Effector memory CD8-positive, alpha-beta T cell (primary cell): ENCODE measurements around the gene TAL2.

Source experiments
- ATAC-seq: fragments of 150-1000 bp; cut with Tn5 transposase; replicated peaks from 2 replicates; pipeline ENCODE4 v1.10.0; 2021; ENCODE audit warnings: mild to moderate bottlenecking, moderate library complexity
- DNase-seq, 3 experiments: peaks; one replicate each; pipeline ENCODE4 v3.0.0; 2021
- H3K27ac Mint-ChIP-seq, 2 donors: one replicate each; pipeline ENCODE4 v1.8.0; 2022; ENCODE audit warnings: mild to moderate bottlenecking in 2 of 2, mixed read lengths in 2 of 2, moderate library complexity in 2 of 2
- H3K27me3 Mint-ChIP-seq, 2 donors: one replicate each; pipeline ENCODE4 v1.8.0; 2022; ENCODE audit warnings: mixed read lengths in 2 of 2
- H3K36me3 Mint-ChIP-seq: one replicate; pipeline ENCODE4 v1.8.0; 2022; ENCODE audit warnings: mild to moderate bottlenecking, moderate library complexity, mixed read lengths; ENCODE audit not compliant: insufficient read depth
- H3K4me1 Mint-ChIP-seq, 2 donors: one replicate each; pipeline ENCODE4 v1.8.0; 2022; ENCODE audit warnings: low read depth in 2 of 2, mixed read lengths in 2 of 2
- H3K4me3 Mint-ChIP-seq, 2 donors: one replicate each; pipeline ENCODE4 v1.8.0; 2022; ENCODE audit warnings: mild to moderate bottlenecking in 2 of 2, mixed read lengths in 2 of 2, moderate library complexity in 2 of 2
- H3K9me3 Mint-ChIP-seq, 2 donors: one replicate each; pipeline ENCODE4 v1.8.0; 2022; ENCODE audit warnings: mixed read lengths in 2 of 2

Gene TAL2

GRCh38 chr9:105681313-105681712, 19.1 kb downstream of the TAL2 start:
- no peaks in the 10 kb centered on the region for H3K4me1 Mint-ChIP-seq
- H3K4me3 Mint-ChIP-seq: no peak overlapping the region
- ATAC-seq (no peak), DNase-seq (no peak)
- H3K27ac Mint-ChIP-seq: no peak overlapping the region
- no peaks in the 10 kb centered on the region for H3K36me3 Mint-ChIP-seq
- H3K9me3 Mint-ChIP-seq: no peaks in the 10 kb centered on the region
- peaks cover 5 to 10% of the 10 kb centered on the region in 2 donors for H3K27me3 Mint-ChIP-seq

GRCh38 chr9:105681724-105682123, 19.5 kb downstream of the TAL2 start:
- no peaks in the 10 kb centered on the region for H3K9me3 Mint-ChIP-seq
- no peaks in the 10 kb centered on the region for H3K4me1 Mint-ChIP-seq

GRCh38 chr9:105683688-105684275, 21.5 kb downstream of the TAL2 start:
- H3K36me3 Mint-ChIP-seq: no peaks in the 10 kb centered on the region
- peaks cover 26 to 29% of the 10 kb centered on the region in 2 donors for H3K27me3 Mint-ChIP-seq
- ATAC-seq (no peak), DNase-seq (no peak)
- no peaks in the 10 kb centered on the region for H3K4me1 Mint-ChIP-seq
- H3K4me3 Mint-ChIP-seq: no peak overlapping the region
- peak overlapping the region in 1 of 2 donors; percentile 5 for H3K27ac Mint-ChIP-seq
- H3K9me3 Mint-ChIP-seq: no peaks in the 10 kb centered on the region

More at GRCh38 chr9:105681724-105682123, 19.5 kb downstream of the TAL2 start:
- Mint-ChIP-seq H3K36me3 (no peaks in the 10 kb centered on the region), H3K27ac (no peak overlapping the region), H3K27me3 (peaks cover 6 to 10% of the 10 kb centered on the region in 2 donors), H3K4me3 (no peak overlapping the region)
- DNase-seq (no peak), ATAC-seq (no peak)

DNA sequence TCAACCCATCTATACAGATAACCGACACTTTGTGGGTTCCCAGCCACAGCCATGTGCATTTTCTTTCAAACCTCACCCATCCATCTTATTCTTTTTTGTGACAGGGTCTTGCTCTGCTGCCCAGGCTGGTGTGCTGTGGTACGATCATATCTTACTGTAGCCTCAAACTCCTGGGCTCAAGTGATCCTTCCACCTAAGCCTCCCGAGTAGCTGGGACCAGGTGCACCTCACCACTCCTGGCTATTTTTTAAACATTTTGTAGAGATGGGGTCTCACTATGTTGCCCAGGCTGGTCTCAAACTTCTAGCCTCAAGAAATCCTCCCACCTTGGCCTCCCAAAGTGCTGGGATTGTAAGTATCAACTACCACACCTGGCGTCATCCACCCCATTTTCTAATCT, 24.7 kb downstream of the TAL2 start:
- DNase-seq (no peak), ATAC-seq (no peak)
- Mint-ChIP-seq H3K36me3 (no peaks in the 10 kb centered on the region), H3K27me3 (peaks cover 36 to 46% of the 10 kb centered on the region in 2 donors), H3K9me3 (no peaks in the 10 kb centered on the region), H3K4me3 (no peak overlapping the region), H3K4me1 (no peaks in the 10 kb centered on the region), H3K27ac (no peak overlapping the region)

DNA sequence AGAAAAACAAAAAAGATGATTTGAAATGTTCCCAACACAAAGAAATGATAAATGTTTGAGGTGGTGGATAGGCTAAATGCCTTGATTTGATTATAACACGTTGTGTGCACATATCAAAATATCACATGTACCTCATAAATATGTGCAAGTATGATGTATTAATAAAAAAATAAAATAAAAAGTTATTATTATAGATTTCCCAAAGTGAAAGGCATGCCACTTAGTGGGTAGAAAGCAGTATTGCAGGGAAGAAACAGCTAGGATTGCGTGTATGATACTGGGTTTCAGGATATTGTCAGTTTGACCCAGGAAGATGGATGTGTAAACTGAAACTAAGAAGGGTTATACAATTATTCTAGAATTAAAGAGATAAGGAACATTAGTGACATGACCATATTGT, 28.5 kb downstream of the TAL2 start:
- ATAC-seq (no peak), DNase-seq (no peak)
- Mint-ChIP-seq H3K27me3 (peaks cover 36 to 53% of the 10 kb centered on the region in 2 donors), H3K9me3 (no peaks in the 10 kb centered on the region), H3K4me3 (no peak overlapping the region), H3K27ac (no peak overlapping the region), H3K36me3 (peaks cover 3% of the 10 kb centered on the region), H3K4me1 (peaks cover 12 to 16% of the 10 kb centered on the region in 2 donors)

DNA sequence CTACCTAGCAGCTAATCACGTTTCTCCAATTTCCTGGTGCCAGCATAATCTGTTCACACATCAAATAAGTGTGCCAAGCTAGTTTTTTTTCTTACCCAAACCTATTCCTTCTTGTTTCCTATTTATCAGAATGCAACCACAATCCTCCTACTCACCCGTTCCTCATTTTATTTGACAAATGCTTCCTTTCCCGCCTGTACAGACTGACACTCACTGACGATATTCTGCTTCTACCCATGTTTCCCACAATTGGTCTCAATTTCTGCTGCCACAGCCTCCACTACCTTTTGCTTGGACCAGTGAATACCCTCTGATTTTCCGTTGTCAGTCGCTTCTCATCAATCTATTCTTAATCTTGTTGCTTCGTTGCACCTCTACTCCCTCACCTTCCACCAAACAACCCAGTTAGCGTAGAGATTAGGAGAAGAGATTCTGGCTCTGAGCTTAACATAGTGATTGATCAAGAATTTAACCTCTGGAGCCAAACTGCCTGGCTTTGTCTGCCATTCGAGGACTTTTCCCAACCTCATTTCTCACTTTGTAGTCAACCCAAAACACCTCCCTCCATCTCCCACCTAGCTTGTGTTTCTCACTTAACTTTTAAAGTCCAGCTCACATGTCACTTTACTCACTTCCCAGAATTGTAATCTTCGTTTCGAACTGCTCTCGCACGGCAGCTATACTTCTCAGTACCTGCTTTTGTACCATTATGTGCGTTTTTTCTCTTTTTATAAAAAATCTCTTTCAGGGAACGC, 31.4 kb downstream of the TAL2 start:
- Mint-ChIP-seq H3K27ac (peak overlapping the region in 1 of 2 donors; percentile 0), H3K27me3 (peaks cover 17 to 33% of the 10 kb centered on the region in 2 donors), H3K4me1 (peaks cover 15 to 19% of the 10 kb centered on the region in 2 donors), H3K4me3 (peak overlapping the region; percentile 83 to 86), H3K9me3 (no peaks in the 10 kb centered on the region), H3K36me3 (peaks cover 3% of the 10 kb centered on the region)
- ATAC-seq (peak; percentile 1), DNase-seq (no peak)

DNA sequence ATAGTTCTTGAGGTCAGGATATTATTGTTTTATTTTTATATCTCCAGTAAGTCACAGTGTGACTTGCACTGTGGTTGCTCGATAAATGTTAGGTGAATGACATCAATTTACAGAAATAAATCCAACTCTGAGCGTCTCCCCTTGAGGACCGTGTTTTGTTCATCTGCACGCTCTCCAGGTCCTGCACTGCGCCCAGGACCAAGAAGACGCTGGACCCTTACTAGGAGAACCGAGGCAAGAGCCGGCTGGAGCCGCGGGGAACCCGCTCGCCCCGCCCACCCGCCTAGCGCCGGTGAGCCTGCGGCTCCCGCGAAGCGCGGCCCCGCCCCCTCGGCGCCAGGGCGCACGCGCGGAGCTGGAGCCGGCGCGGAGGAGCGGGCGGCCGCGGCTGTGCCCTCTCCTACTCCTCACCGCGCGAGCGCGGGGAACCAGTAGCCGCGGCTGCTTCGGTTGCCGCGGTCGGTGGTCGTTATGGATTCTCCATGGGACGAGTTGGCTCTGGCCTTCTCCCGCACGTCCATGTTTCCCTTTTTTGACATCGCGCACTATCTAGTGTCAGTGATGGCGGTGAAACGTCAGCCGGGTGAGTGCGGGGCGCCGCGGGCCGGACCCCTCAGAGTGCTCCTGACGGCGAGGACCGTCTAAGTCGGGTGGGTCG, 32.1 kb downstream of the TAL2 start, which contains the start of gene TMEM38B:
TMEM38B (plus strand) TSS at position 352 of the 658 bp plus-strand sequence; CDS start at position 472, 120 bp downstream.
- Mint-ChIP-seq H3K36me3 (peaks cover 3% of the 10 kb centered on the region), H3K27ac (peak within 1 kb of the TSS; percentile 49 to 88), H3K27me3 (peaks cover 13 to 30% of the 10 kb centered on the region in 2 donors)

DNA sequence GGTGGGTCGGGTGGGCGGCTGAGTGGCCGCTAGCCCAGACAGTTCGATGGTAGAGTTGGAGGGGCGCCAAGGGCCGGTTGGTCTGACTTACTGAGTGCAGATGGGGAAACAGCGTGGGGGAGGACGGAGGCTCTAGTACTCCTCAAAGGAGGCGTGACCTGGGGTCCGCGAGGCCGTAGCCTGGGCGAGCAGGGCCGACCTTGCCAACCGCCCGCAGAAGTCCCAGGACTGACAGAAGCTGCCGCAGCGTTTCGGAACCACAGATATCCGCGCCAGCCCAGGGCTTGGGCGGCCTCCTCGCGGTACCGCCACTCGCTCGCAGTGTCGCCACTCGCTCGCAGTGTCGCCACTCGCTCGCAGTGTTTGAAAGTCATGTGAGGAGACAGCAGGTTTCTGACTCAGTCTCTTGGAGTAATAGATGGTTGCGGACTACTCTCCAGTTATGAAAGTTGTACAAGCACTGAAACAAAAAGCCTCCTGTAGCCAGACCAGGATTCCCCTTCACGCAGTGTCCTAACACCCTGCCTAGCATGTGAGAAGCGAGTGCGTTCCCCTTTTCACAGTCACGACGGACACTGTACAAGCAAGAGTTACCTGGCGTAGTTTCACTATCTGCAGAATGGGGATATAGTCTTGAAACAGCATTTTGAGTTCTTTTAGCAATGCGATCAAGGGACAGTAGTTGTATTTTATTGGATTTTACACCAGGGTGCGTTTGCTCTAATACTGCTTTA, 32.8 kb downstream of the TAL2 start:
- peak overlapping the region; percentile 83 to 86 for H3K4me3 Mint-ChIP-seq
- H3K27me3 Mint-ChIP-seq: peaks cover 6 to 24% of the 10 kb centered on the region in 2 donors
- ATAC-seq: peak; percentile 63
- H3K27ac Mint-ChIP-seq: peak overlapping the region; percentile 49 to 88
- H3K9me3 Mint-ChIP-seq: no peaks in the 10 kb centered on the region
- H3K4me1 Mint-ChIP-seq: peaks cover 15 to 25% of the 10 kb centered on the region in 2 donors
- peak; percentile 28 to 41 (median 30) for DNase-seq
- H3K36me3 Mint-ChIP-seq: peaks cover 3% of the 10 kb centered on the region

More for the DNA sequence above, 32.1 kb downstream of the TAL2 start, which contains the start of gene TMEM38B:
- DNase-seq: peak; percentile 65 to 75 (median 70)
- peaks cover 15 to 19% of the 10 kb centered on the region in 2 donors for H3K4me1 Mint-ChIP-seq
- ATAC-seq: peak; percentile 85
- H3K4me3 Mint-ChIP-seq: peak within 1 kb of the TSS; percentile 83 to 86
- H3K9me3 Mint-ChIP-seq: no peaks in the 10 kb centered on the region

- H3K4me1 Mint-ChIP-seq: peaks cover 15 to 26% of the 10 kb centered on the region in 2 donors
Measured at GRCh38 chr9:105696219-105696793, 34.0 kb downstream of the TAL2 start.

DNA sequence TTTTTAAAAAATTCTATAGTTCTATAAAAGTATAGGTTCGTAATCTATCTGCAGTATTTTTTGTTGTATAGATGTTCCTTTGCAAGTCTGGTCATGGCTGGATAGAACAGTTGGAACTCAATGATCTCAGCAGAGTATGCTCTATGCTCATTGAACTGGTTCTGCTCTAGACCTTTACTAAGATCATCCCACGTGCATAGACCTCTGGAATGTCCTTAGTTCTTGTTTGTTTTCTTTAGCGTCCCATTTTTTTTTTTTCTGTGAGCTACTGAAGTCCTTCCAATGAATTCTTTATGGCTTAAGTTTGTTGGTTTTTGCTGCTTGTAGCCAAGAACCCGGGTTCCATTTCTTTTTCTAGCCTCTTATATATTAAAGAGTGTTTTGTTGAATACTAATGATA, 35.6 kb downstream of the TAL2 start:
- Mint-ChIP-seq H3K36me3 (peaks cover 3% of the 10 kb centered on the region), H3K27me3 (peaks cover 0 to 10% of the 10 kb centered on the region in 2 donors), H3K4me1 (peaks cover 15 to 26% of the 10 kb centered on the region in 2 donors), H3K27ac (no peak overlapping the region), H3K9me3 (no peaks in the 10 kb centered on the region), H3K4me3 (no peak overlapping the region)
- DNase-seq (no peak), ATAC-seq (no peak)

More at GRCh38 chr9:105696219-105696793, 34.0 kb downstream of the TAL2 start:
- peak overlapping the region in 1 of 2 donors; percentile 86 for H3K4me3 Mint-ChIP-seq
- ATAC-seq (no peak), DNase-seq (no peak)
- peaks cover 0 to 17% of the 10 kb centered on the region in 2 donors for H3K27me3 Mint-ChIP-seq
- H3K36me3 Mint-ChIP-seq: peaks cover 3% of the 10 kb centered on the region
- no peak overlapping the region for H3K27ac Mint-ChIP-seq
- H3K9me3 Mint-ChIP-seq: no peaks in the 10 kb centered on the region

GRCh38 chr9:105698348-105698870, 36.2 kb downstream of the TAL2 start:
- no peak for ATAC-seq
- DNase-seq: no peak
- Mint-ChIP-seq H3K4me1 (peaks cover 14 to 24% of the 10 kb centered on the region in 2 donors), H3K9me3 (no peaks in the 10 kb centered on the region), H3K36me3 (peaks cover 3% of the 10 kb centered on the region), H3K27me3 (peaks cover 0 to 7% of the 10 kb centered on the region in 2 donors), H3K4me3 (no peak overlapping the region), H3K27ac (no peak overlapping the region)

- Mint-ChIP-seq H3K4me1 (peaks cover 3 to 10% of the 10 kb centered on the region in 2 donors), H3K36me3 (no peaks in the 10 kb centered on the region), H3K4me3 (no peak overlapping the region), H3K9me3 (no peaks in the 10 kb centered on the region), H3K27ac (no peak overlapping the region), H3K27me3 (no peaks in the 10 kb centered on the region)
- DNase-seq (no peak), ATAC-seq (no peak)
Measured at GRCh38 chr9:105700668-105701067, 38.4 kb downstream of the TAL2 start.
